NCI-H2029 treated with DMSO at 0.1 percent for 48 hours (cell line): Measurements from ENCODE around the gene RBM39.
"Not testable (repeated sequence)": the region's sequence is repeated elsewhere in the genome, so short reads cannot be mapped to it uniquely, and the experiment has no call there.

Experiments
- DNase-seq: peaks from one replicate; lab custom pipeline; 2025; lab: John Stamatoyannopoulos, UW

RBM39 gene

DNA sequence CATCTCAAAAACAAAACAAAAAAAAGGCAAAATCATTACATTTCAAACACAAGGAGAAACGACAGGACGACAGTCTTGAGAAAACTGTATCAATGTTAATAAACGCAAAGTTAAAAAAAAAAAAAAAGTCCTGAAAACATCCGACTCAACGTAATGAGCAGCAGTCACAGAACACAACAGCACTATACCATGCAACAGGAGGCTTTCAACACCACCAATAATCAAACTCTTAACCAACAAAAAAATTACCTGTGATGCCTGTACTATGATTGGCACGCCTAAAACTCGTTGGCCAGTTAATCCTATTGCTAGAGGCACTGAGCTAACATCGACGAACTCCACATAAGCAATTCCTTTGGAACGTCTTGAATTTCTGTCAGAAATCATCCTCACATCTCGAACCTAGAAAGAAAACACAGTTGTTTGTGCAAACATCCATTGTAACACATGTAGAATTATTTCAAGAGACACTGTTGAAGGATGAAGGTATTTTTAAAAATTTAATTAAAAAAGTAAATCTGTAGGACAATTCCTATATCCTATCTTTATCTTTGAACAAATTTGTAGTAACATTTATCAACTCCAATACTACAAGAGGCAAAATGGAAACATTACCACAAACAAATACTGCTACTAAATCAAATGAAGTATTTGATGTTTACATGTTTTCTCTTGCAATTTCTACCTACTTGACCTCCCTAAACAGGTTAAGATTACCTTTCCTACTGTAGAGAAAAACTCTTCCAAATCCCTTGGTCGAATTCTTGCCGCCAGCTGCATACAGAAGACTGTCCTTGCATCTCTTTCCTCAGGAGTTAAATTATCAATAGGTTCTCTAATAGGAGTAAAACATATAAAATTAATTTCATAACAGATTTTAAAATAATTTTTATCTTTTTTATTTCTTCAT is 17.5 kb downstream of the RBM39 start:
- DNase-seq: no peak

DNA sequence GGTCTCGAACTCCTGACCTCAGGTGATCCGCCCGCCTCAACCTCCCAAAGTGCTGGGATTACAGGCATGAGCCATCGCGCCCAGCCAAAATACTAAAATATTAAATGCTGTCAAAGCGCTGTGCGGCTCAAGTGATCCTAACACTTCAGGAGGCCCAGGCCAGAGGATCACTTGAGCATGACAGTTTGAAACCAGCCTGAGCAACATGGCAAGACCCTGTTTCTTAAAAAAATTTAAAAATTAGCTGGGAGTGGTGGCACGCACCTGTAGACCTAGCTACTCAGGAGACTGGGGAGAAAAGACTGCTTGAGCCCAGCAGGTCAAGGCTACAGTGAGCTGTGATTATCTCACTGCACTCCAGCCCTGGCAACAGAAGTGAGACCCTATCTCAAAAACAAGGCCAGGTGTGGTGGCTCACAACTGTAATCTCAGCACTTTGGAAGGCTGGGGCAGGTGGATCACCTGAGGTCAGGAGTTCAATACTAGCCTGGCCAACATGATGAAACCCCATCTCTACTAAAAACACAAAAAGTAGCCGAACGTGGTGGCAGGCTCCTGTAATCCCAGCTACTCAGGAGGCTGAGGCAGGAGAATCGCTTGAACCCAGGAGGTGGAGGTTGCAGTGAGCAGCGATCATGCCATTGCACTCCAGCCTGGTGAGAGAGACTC is 18.3 kb downstream of the RBM39 start:
- not testable (repeated sequence) for DNase-seq

DNA sequence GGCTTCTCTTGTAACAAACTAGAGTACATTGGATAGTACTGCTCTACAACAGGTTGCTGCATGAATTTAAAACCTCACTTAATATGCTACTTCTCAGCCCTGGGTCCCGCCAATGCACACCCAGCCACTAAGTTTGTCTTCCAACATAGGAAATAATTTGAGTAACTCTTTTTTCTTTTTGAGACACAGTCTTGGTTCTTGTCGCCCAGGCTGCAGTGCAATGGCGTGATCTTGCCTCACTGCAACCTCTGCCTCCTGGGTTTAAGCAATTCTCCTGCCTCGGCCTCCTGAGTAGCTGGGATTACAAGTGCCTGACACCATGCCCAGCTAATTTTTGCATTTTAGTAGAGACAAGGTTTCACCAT is 18.8 kb downstream of the RBM39 start:
- DNase-seq: not testable (repeated sequence)

DNA sequence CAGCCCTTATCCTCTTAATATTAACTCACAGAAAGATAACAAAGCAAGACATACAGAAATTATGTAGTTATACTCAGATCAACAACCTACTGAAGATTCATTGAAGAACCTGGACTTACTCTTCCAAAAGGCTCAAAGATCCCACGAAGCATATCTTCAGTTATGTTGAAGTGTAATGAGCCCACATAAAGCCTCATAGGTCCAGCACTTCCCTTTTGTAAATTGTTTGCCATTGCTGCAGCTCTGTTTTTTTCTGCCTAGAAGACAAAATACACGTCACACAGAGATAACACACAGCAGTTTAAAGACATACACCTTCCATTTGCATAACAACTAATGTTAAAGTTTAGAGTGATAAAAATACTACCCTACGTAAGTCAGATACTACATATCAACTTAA is 20.4 kb downstream of the RBM39 start:
- no peak for DNase-seq

DNA sequence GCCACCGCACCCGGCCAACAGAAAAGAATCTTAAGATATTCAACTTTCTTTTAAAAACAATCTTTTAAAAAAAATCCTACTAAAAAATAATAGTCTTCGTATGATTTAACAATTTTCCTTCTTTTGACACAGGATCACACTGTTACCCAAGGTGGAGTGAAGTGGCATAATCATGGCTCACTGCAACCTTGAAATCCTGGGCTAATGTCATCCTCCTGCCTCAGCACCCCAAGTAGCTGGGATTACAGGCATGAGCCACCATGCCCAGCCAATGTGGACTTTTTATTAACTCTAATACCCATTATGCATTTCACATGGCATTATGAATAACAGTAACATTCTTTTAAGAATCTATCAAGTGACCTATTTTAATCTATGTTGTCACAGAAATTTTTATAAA is 20.8 kb downstream of the RBM39 start:
- no peak for DNase-seq

DNA sequence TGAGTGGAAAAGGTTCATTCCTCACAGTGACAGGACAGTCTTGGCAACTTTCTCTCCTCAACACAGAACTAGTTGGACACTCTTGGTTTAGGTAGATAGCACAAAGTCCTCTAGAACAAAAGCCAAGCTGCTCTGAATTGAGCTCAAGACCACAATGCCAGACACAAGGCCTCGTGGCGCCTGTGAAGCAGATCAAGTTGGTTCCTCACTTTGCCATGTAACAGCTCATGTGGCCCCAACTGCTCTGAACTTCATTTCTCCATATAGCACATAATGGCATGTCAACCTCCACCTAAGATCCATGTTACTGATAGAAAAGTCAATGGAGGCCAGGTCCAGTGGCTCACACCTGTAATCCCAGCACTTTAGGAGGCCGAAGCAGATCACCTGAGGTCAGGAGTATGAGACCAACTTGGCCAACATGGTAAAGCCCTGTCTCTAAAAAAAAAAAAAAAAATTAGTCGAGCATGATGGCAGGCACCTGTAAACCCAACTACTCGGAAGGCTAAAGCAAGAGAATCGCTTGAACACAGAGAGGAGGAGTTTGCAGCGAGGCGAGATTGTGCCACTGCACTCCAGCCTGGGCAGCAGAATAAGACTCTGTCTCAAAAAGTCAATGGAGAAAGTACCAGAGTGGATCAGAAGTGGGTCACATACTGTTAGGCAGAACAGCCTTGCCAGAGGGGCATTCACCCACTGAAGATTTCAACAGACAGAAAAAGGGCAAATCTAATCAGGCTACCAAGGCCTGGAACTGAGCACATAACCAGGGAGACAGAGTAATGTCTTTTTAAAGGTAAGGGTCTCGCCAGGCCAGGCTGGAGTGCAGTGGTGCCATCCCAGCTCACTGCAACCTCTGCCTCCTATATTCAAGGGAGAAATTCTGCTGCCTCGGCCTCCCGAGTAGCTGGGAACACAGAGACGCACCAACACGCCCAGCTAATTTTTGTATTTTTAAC is 21.6 kb downstream of the RBM39 start:
- no peak for DNase-seq

DNA sequence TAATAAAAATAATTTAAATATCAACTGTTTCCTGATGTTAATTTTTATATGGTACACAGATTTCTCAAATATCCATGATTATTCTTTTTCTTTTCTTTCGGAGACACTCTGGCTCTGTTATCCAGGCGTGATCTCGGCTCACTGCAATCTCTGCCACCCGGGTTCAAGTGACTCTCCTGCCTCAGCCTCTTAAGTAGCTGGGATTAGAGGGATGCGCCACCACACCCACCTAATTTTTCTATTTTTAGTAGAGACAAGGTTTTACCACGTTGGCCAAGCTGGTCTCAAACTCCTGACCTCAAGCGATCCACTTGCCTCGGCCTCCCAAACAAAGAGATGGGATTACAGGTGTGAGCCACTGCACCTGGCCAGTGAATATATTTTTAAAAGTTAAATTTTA is 22.3 kb downstream of the RBM39 start:
- DNase-seq: no peak

DNA sequence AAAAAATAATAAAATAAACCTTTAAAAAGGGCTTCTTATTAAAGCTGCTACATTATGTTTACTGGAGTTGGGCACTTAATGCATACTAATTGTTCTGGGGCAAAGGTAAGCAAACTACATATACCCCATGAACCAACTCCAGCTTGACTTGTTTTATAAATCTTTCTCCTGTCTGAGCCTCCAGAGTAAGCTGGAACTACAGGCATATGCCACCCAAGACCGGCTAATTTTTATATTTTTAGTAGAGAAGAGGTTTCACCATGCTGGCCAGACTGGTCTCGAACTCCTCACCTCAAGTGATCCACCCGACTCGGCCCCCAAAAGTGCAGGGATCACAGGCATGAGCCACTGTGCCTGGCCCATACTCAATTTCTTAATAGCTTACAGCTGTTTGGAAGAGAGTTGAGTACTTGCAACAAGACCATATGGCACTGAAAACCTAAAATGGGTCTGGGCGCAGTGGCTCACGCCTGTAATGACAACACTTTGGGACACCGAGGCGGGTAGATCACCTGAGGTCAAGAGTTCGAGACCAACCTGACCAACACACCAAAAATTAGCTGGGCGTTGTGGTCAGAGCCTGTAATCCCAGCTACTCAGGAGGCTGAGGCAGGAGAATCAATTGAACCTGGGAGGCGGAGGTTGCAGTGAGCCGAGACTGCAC is 23.0 kb downstream of the RBM39 start:
- no peak for DNase-seq

DNA sequence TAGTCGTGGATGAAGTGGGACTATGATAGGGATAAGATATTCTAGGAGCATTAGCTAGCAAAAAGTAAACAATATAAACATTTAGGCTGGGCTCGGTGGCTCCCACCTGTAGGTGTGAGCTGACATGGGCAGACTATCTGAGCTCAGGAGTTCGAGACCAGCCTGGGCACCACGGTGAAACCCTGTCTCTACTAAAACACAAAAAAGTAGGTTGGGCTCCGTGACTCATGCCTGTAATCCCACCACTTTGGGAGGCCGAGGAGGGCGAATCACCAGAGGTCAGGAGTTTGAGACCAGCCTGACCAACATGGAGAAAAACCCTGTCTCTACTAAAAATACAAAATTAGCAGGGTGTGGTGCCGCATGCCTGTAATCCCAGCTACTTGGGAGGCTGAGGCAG is 23.7 kb downstream of the RBM39 start:
- DNase-seq: not testable (repeated sequence)

DNA sequence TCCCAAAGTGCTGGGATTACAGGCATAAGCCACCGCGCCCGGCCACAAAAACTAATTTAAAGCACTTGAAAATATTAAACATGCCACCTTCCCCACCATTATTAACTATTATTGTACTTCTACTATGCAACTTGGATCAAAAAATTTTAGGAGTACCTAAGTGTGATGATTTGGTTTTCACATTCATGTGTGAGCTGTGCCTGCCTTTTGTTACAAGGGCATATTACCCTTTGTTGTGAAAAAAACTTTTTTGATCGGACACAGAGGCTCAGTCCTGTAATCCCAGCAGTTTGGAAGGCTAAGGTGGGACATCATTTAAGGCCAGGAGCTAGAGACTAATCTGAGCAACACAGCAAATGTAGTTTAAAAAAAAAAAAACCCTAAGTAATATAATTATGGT is 25.7 kb downstream of the RBM39 start:
- no peak for DNase-seq

DNA sequence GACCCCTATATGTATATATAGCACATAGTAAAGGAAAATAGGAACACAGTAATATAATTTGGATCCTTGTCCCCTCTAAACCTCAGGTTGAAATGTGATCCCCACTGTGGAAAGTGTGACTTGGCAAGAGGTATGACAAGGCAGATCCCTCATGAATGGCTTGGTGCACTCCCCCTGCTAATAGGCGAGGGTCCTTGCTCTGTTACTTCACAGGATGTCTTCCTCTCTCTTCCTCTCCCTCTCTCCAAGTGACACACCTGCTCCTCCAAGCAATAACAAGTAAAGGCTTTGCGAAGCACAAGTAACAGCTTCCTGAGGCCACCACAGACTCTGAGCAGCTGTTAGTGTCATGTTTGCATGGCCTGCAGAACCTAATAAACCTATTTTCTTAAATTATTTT is 26.4 kb downstream of the RBM39 start:
- no peak for DNase-seq

DNA sequence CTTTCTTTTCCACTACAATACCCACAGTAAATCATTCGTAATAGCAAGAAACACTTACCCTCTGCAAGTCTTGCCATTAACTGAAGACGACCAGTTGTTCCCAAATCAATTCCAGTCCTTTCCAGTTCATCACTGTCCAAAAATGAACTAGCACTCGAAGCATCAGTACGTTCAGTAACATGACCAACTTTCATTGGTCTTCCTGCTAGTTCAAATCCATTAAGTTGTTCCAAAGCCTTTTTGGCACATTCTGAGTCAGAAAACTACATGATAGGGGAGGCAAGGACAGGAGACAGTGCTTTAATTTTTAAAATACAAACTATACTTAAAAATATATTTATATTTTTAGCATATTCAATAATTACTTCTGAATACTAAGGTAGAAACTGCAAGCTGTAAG is 27.9 kb downstream of the RBM39 start:
- no peak for DNase-seq

DNA sequence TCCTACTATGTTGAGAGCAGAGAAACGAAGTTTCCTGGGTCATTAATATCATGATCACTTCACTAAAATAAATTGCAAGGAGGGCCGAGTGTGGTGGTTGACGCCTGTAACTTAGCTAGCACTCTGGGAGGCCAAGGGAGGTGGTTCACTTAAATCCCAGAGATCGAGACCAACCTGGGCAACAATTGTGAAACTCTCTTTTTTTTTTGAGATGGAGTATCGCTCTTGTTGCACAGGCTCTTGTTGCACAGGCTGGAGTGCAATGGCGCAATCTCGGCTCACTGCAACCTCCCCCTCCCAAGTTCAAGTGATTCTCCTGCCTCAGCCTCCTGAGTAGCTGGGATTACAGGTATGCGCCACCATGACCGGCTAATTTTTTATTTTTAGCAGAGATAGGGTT is 28.9 kb downstream of the RBM39 start:
- not testable (repeated sequence) for DNase-seq

DNA sequence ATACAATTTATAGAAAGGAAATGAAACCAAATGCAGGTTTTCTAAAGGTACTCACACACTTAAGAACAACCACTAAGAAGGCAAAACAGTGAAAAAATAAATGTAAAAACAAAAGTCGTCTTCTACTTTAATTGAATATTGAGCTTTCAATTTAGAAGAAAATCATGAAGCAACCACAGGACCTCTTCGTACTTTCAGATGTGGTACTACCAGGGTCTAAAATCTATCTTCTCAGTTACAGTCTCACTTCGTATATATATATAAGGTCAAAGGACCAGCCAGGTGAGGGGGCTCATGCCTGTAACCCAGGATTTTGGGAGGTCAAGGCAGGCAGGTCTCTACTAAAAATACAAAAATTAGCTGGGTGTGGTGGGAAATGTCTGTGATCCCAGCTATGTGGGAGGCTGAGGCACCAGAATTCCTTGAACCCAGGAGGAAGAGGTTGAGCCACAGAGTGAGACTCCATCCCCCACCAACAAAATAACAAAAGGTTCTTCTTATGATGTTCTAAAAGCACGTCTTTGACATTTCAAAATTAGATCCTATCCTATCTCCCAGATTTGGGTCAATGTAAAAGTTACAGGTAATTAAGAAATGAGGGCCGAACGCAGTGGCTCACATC is 30.4 kb downstream of the RBM39 start:
- DNase-seq: no peak

DNA sequence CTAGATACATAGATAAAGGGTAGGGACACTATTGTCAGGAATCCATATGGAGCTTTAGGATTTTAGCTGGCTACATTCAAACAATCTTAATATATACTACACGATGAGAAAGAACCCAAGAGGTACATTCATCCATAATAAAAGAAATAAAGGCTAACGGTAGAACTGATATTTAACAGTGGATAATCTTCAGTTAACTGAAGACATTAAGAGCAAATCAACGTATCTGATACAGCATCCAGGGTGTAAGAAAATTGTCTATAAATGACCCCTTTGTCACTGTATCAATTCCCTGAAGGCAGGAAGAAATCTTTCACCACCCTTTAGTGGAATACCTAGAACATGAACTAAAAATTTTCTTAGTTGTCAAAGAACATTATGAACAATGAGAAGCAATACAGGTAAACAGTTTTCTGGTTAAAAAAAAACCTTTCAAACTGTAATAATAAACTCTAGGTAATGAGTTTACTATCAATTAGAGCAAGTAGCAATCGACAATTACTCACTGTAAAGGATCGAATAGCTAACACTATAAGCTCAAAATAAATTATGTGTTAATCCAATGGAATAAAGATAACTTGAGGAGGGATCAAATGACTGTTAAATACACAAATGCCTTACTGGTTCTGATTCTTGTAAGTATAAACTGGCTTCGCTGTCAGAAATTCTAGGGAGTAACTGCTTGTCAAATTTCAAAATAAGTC is 31.0 kb downstream of the RBM39 start:
- DNase-seq: no peak

DNA sequence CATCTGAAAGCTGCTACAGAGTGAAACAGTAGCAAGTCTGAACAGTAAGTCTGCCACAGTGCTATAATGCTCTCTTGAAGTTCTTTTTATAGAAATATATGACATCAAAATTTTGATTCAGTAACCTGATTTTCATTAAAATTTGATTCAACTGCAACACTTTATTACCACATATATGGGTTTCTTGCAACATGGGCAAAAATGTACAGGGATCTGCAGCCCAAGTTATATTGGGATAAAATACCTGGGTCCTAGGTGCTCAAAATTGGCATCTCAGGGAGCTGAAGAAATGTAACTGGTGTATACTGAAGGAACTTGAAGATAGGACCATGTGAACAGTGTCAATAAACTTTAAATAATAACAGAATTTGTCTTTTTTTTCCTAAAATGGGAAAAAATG is 32.0 kb downstream of the RBM39 start:
- no peak for DNase-seq

DNA sequence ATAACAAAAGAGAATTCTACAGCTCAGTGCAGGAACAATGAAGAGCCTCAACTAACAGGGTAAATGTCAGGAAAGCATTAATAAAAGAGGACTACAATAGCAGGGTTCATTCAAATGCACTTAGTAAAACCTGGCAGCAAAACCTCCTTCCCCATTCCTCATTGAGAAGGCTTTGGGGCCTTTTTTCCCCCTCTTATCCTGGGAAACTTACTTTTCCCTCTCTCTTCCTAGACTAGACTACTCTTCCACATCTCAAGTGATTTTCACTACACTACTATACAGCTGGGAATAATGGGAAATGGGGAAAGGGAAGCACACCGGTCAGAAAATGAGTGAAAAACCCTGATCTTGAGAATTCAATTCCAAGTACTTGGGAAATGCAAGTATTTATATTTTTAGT is 32.8 kb downstream of the RBM39 start:
- DNase-seq: no peak

DNA sequence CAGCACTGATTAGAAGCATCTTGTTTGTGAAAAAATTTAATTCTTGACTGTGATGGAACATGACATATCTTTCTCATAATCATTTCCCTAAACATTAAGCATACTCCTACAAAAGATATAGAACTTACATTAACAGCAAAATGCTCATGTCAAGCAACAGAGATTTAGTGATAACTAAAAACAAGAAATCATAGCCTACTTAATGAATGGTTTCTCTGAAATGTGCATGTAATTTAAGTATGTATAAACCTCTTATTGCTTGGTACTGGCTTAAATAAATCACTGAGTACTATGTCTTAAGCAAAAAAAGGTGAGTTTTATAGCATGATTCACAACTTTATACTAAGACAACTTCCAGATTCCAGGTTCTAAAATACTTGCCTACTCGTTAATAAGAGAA is 33.6 kb downstream of the RBM39 start:
- no peak for DNase-seq

DNA sequence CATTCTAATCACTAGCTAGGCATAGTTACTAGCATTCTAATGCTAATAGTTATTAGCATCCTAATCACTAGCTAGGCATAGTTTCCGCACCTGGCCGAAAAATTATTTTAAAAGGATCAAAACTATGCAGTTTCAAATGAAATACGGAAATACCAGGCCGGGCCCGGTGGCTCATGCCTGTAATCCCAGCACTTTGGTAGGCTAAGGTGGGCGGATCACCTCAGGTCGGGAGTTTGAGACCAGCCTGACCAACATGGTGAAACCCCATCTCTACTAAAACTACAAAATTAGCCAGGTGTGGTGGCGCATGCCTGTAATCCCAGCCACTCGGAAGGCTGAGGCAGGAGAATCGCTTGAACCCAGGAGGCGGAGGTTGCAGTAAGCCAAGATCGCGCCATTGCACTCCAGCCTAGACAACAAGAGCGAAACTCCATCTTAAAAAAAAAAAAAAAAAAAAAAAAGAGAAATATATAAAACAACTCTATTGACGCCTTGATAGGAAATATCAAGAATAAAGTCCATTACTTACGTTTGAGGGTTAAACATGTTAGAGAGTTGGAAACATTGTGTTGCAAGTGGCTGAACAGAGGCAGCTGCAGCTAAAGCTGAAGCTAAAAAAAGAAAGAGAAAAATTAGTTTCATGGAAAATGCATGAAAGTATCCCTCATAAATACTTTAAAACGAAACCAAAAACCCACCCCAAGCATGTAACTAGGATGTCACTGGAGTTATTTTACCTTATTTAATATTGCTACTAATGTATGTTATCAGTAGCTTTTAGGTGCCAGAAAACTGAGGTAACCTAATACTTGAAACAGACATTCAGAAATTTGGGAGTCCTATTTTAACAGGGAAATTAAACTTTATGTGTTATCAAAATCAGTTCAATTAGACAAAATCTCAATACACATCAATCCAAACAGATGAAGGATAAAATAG is 35.2 kb downstream of the RBM39 start:
- DNase-seq: not testable (repeated sequence)

DNA sequence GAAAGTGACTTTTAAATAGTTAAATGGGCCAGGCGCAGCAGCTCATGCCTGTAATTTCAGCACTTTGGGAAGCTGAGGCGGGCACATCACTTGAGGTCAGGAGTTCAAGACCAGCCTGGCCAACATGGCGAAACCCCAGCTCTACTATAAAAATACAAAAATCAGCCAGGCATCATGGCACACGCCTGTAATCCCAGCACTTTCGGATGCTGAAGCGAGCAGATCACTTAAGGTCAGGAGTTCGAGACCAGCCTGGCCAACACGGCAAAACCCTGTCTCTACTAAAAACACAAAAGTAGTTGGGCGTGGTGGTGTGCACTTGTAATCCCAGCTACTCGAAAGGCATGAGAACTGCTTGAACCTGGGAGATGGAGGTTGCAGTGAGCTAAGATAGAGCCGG is 36.2 kb downstream of the RBM39 start:
- DNase-seq: not testable (repeated sequence)
